Vagina (tissue), 2 donors: ENCODE data around the gene LHX5.

Source experiments
- CTCF ChIP-seq, 3 experiments: fragments of 450-650 bp in 2 of 3; fragments of 200-600 bp in 1 of 3; sonication (generic) in 1 of 3; IDR thresholded peaks; one replicate each; pipeline ENCODE4 v1.5.1; 2017 to 2019; ENCODE audit warnings: antibody characterized with exemption in 3 of 3, mild to moderate bottlenecking in 2 of 3, moderate library complexity in 2 of 3
- POLR2A ChIP-seq, 2 donors: fragments of 450-650 bp; IDR thresholded peaks; one replicate each; pipeline ENCODE4 v1.6.1; 2017; ENCODE audit warnings: antibody characterized with exemption in 2 of 2, mild to moderate bottlenecking in 2 of 2, moderate library complexity in 2 of 2

- TF ChIP-seq CTCF (IDR thresholded peaks at IDR 0.05) (no peak), POLR2A (IDR thresholded peaks at IDR 0.05) (no peak)
Measured at GRCh38 chr12:113469224-113469948, 2.3 kb downstream of the LHX5 start.
